Measurements from ENCODE around the gene SNX9.
"Not testable (repeated sequence)": the region's sequence is repeated elsewhere in the genome, so short reads cannot be mapped to it uniquely, and the experiment has no call there.

The SNX9 gene

DNA sequence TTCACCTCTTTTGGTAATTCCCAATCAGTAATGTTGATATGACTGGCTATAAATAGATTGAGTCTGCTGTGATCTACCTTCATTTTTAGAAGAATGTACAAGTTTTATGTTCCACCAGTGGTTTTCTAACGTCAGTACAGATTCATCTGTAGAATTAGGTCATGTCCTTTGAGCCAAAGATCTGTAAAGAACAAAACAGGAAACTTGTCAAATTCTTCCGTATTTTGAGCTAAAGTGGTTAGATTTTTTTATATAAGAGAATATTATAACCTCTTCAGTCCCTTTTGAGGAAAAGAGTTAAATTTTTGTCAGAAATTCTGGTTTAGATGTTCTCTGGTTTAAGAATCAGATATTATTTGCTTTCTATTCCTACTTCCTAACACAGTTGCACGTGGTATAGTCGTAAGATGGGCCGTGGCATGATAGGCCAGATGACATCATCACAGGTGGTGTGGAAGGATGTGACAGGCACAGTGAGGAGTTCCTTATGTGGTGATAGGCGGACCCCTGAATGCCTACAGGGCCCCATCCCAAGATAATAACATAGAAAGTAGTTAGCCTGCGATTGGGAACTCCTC, 62.3 kb downstream of the SNX9 start:
- no peak for DNase-seq (ENCODE audit: low read depth in 2 of 2)

GRCh38 chr6:157885876-157886275, 62.8 kb downstream of the SNX9 start:
- no peak for DNase-seq (ENCODE audit: low read depth in 2 of 2)

- no peak for DNase-seq (ENCODE audit: low read depth in 2 of 2)
Observed at GRCh38 chr6:157887892-157888291, 64.8 kb downstream of the SNX9 start.

GRCh38 chr6:157891544-157892362, 68.7 kb downstream of the SNX9 start:
- DNase-seq (ENCODE audit: low read depth in 2 of 2) = no peak

DNA sequence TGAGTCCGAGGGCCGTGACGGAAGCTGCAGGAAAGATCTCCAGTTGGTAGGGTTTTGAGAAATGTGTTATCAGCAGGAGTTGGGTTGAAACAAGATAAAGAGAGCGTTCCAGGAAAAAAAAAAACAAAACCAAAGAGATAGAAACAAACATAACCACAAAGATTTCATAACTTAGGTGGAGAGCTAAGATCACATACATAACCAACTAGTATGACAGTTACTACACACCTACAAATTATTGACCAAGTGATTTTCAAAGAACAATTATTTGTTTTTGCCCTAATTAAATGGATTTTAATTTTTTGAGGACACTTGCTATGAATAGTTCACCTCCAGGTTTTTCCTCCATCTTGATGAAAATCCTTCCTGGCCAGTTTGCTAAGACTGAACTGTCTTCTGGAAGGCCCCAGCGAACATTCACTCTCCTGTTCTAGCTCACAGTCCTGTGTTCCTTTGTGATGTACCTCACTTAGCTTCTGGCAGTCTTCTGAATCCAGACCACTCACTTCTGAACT, 69.4 kb downstream of the SNX9 start:
- DNase-seq (ENCODE audit: low read depth in 2 of 2) = no peak

DNA sequence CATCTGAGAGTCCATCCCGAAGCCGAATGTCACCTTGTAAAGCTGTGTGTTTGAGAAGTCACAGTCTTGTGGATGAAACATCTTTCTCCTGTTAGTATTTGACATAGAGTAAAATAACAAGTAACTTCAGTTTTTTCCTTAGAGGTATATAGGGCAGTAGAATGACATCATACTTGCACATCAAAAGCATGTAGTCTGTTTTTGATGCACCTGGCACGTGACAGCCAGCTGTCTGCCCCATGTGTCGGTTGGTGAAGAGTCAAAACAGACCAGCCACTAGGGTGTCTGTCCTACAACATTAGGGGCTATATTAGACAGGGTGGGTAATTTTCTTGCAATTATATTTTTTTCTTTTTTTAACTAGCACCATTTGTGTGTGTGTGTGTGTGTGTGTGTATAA, 70.2 kb downstream of the SNX9 start:
- no peak for DNase-seq (ENCODE audit: low read depth in 2 of 2)

DNA sequence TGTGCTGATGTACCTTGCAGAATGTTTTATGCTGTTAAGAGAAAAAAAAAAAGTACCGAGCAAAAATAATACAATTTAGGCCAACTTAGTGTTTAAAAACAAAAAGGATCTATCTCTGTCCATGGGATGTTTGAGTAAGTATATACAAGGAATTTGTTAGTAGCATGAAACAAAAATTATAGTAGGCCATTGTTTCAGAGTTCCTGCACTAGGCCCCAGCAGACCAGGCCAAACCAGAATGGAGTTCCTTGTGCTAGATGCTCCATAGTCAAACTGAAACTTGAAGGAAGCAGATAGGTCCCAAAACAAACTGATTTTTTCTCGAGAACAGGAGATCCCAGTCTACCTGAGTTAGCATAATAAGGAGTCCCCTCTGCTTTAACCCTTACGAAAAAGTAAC, 72.5 kb downstream of the SNX9 start:
- DNase-seq (ENCODE audit: low read depth in 2 of 2) = no peak

DNA sequence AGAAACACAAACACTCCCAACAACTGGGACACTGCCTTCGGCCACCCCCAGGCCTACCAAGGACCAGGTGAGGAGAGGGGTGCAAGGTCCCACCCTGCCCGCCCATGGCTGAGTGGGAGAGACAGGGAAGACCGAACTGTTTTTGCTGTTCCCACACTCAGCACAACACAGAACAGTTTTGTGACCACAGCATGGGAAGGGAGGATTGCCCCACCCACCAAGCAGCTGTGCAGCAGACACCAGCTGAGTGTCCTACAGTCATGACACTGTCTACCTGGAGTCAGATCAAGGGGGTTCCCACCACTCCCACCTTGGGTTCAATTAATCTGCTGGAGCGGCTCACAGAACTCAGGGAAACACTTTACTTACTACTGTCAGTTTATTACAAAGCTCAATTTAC, 73.9 kb downstream of the SNX9 start:
- no peak for DNase-seq (ENCODE audit: low read depth in 2 of 2)

DNA sequence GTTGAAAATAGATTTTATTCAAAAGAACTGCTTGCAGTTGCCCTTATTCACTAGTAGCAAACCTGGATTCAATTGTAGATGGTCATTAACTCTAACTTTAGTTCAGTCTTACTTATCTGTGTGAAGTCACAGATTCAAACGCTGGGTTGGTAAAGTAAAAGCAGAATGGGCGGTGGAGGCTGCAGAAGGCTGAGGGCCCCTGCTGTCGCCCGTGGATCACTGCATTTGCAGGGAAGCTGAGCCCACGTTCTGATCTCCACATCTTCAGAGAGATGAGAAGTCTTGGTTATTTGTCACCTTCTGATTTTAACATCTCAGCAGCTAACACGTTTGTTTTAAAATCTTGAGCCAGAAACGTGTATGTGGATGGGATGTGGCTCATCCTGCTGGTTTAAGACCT, 75.1 kb downstream of the SNX9 start:
- no peak for DNase-seq (ENCODE audit: low read depth in 2 of 2)

GRCh38 chr6:157898640-157899039, 75.6 kb downstream of the SNX9 start:
- DNase-seq (ENCODE audit: low read depth in 2 of 2) = no peak

DNA sequence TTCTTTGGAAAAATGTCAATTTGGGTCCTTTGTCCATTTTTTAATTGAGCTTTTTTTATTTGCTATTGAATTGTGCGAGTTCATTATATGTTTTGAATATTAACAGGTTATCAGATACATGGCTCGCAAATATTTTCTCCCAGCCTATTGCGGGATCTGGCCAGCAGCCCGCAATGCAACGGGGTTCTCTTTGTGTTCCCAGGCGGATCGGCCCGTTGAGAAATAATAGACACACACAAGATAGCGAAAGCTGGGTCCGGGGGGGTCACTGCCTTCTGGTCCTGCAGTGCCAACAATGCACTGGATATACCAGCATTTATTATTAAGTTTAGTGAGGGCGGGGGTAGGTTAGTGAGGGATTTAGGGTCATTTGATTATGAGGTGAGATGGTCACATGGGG, 77.2 kb downstream of the SNX9 start:
- not testable (repeated sequence) for DNase-seq (ENCODE audit: low read depth in 2 of 2)

- DNase-seq (ENCODE audit: low read depth in 2 of 2) = not testable (repeated sequence)
Observed at GRCh38 chr6:157900751-157901150, 77.7 kb downstream of the SNX9 start.

DNA sequence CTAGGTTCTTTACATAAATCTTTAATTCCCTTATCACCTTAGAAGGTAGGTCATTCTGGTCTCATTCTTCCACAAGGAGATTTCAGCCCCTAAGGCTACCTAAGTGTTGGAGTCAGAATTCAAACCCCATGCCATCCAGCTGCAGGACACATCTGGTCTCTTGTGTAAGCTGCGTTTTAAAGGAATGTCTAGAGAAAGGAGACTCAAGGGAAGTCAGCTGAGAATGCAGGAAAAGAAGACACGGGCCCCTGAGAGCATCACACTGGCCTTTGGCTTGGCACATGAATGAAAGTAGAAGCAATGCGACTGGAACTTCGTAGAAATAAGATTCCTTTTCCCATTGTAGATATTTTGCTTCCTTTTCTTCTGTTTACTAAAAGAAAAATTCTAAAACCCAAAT, 82.0 kb downstream of the SNX9 start:
- DNase-seq (ENCODE audit: low read depth in 2 of 2) = no peak

- no peak for DNase-seq (ENCODE audit: low read depth in 2 of 2)
Observed at GRCh38 chr6:157905590-157906342, 82.7 kb downstream of the SNX9 start.

DNA sequence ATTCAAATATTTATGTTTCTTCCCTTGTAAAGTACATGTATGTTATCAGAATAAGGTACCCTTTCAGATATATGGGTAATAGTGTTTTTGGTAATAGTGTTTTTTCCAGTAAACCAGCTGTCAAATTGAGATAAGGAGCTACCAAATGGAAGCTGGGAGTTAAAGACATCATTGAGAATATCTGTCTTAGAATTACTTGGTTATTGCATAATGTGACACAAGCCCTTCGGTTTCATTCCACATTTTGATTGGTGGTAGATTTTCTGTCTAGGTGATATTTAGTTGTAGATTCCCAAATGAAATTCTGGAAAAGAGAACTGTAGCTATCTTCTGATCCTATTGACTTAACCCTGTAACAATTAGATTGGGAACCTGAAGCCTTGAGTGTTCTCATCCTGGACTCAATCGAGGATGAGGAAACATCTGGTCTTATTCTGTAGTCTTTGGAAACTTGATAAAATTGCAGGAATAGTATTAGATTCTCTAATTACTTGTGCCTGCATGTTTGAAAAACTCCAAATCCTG, 83.6 kb downstream of the SNX9 start:
- no peak for DNase-seq (ENCODE audit: low read depth in 2 of 2)

DNA sequence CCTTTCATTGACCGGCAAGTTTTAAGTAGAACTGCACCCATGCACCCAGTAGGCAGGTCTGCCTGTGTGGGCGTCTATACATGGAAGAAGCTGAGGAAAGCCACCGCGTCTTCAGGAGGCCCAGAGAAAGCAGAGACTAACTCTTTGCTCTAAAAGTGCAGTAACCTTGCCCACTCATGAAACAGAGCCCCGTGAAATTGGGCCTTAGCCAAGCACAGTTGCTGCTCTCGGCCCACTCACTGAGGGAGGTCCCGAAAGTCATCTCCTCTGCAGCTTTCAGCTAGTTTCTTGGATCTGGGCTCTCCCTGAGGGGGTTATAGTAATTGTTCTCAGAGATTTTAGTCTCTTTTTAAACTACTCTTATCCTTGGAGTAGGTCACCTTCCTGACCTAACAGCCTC, 84.6 kb downstream of the SNX9 start:
- DNase-seq (ENCODE audit: low read depth in 2 of 2) = no peak

- no peak for DNase-seq (ENCODE audit: low read depth in 2 of 2)
Observed at GRCh38 chr6:157908369-157909281, 85.6 kb downstream of the SNX9 start.

GRCh38 chr6:157909282-157909664, 86.2 kb downstream of the SNX9 start:
- DNase-seq (ENCODE audit: low read depth in 2 of 2) = no peak

DNA sequence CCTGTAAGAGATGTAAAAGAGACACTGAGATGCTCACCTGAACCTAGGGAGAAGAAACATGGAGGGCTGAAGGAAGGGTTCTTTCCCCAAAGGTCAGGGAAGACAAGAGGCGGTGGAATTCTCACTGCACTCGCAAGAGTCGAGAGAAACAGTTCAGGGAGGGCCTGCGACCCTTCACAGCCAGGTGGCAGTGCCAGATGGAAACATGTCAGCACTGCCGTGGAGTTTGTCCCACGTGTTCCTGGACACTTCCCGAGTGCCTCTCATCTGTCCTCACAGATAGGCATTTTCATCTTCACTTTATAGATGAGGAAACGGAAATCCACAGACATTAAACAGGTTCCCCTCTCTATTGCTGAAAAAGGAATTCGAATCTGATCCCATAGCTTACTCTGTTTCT, 88.2 kb downstream of the SNX9 start:
- DNase-seq (ENCODE audit: low read depth in 2 of 2) = no peak

DNA sequence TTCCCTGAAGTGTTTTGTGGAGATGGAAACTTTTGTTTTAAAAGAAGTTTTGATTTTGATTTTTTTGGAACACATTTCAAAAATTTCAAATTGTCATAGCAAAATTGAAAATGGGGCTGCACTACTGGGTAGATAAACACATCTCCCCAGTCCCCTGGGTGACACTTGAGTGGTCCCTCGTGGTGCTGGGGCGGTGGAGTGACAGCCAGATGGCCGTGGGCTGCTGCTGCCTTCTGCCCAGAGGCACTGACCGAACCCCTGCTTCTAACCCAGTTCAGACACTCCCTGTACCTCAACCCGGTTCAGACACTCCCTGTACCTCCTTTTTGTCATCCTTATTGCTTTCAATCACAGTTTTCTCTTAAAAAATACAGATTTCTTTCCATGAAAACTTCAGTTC, 88.7 kb downstream of the SNX9 start:
- DNase-seq (ENCODE audit: low read depth in 2 of 2) = no peak

DNA sequence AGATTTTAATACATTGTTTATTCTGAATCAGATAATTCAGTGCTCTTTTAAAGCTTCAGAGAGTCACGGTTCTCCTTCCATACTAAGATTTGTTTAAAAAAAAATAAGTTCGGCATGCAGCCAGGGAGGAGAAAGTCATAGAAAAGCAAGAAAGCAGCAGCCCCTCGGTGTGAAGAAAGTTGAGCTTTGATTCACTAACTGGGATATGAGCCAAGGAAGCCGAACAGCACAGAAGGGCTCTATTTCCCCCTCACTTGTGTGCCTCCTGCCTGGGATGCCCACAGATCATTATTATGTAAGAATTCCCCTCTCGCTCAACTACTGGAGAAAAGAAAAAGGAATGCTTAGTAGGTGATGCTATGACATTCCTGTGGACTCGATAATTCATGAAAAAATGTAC, 89.3 kb downstream of the SNX9 start:
- peak; percentile 79 to 81 for DNase-seq (ENCODE audit: low read depth in 2 of 2)

All from fibroblast of skin of left biceps (primary cell).